LNCaP clone FGC (cell line): ENCODE results near the gene CAV1.

ENCODE experiments used
- DNase-seq: peaks from one replicate; pipeline ENCODE4 v3.0.0-alpha.2; 2011; ENCODE audit warnings: low read depth
- H3K4me3 ChIP-seq: 2 replicates; pipeline ENCODE4 v1.5.1; 2011; ENCODE audit warnings: mild to moderate bottlenecking, low read depth, low read length, control low read depth
- TF ChIP-seq, protein P1 (sequence below): IDR thresholded peaks from 2 replicates; pipeline ENCODE4 v1.5.1; 2012; ENCODE audit warnings: mild to moderate bottlenecking; ENCODE audit not compliant: control insufficient read depth, insufficient read depth; ENCODE audit errors: extremely low read depth

CAV1 gene

DNA sequence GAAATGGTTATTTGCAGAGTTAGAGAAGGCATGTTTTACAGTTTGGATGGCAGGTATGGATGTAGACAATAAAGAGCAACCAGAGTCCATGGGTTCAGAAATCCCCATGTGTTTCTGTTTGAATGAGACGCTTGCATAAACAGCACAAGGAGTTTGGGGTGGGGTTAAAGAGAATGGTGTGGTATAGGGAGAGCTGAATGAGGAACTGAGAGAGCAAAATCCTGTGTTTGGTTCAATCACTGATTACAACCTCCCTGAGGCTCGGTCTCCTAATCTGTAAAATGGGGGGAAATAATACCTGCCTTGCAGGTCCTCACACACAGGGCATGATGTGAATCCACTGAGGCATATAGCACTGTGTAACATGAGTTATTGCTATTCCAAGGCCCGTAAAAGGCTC, 23.7 kb downstream of the CAV1 start:
- TF ChIP-seq, protein P1, sequence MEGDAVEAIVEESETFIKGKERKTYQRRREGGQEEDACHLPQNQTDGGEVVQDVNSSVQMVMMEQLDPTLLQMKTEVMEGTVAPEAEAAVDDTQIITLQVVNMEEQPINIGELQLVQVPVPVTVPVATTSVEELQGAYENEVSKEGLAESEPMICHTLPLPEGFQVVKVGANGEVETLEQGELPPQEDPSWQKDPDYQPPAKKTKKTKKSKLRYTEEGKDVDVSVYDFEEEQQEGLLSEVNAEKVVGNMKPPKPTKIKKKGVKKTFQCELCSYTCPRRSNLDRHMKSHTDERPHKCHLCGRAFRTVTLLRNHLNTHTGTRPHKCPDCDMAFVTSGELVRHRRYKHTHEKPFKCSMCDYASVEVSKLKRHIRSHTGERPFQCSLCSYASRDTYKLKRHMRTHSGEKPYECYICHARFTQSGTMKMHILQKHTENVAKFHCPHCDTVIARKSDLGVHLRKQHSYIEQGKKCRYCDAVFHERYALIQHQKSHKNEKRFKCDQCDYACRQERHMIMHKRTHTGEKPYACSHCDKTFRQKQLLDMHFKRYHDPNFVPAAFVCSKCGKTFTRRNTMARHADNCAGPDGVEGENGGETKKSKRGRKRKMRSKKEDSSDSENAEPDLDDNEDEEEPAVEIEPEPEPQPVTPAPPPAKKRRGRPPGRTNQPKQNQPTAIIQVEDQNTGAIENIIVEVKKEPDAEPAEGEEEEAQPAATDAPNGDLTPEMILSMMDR: no peak
- no peak for DNase-seq
- no peak overlapping the region for H3K4me3 ChIP-seq

DNA sequence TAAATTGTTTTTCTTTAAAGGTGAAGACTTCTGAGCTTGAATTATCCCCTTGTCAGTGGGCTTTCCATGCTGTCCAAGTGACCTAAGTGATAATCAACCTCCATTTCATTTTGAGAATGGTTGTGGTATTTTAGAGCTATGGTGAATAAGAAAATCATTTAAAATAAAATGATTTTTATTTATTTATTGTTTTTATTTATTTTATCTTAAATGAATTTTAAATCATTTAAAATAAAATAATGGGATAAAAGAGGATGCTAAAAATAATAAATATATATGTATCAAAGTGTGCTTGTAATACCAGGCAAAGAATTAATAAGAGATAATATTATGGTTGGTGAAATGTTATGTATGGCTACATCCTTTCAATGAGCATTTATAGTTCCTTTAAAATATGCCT, 24.5 kb downstream of the CAV1 start:
- TF ChIP-seq, protein P1: no peak
- no peak overlapping the region for H3K4me3 ChIP-seq
- DNase-seq: no peak

DNA sequence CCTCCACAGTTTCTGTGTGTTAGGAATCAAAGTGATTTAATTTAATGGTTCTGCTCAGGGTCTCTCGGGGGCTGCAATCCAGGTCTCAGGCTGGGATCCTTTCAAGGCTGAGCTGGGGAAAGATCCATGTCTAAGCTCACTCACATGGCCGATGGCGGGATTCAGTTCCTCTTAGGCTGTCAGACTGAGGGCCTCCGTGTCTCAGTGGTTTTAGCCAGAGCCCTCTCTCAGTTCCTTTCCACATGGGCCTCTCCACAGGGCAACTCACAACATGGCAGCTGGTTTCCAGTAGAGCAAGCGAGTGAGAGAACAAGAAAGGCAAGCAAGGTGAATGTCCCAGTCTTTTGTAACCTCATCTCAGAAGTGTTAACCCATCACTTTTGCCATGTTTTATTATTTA, 26.9 kb downstream of the CAV1 start:
- H3K4me3 ChIP-seq: no peak overlapping the region
- DNase-seq: no peak
- TF ChIP-seq, protein P1: no peak

DNA sequence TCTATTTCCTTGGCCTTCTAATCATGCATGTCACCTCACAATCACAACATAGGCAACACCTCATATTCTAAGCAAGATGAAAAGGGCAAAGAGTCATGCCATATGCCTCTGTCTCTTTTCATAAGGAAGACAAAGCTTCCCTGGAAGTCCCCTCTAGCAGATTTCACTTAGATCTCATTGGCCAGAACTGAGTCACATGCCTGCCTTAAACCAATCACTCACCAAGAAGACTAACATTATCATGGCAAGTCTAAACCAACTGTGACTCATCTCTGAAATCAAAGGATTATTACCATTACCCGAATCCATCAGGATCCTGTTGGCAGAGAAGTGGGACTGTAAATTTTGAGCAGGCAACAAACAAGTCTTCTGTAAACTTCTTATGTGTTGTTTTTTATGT, 27.8 kb downstream of the CAV1 start:
- TF ChIP-seq, protein P1: no peak
- DNase-seq: no peak
- no peak overlapping the region for H3K4me3 ChIP-seq

DNA sequence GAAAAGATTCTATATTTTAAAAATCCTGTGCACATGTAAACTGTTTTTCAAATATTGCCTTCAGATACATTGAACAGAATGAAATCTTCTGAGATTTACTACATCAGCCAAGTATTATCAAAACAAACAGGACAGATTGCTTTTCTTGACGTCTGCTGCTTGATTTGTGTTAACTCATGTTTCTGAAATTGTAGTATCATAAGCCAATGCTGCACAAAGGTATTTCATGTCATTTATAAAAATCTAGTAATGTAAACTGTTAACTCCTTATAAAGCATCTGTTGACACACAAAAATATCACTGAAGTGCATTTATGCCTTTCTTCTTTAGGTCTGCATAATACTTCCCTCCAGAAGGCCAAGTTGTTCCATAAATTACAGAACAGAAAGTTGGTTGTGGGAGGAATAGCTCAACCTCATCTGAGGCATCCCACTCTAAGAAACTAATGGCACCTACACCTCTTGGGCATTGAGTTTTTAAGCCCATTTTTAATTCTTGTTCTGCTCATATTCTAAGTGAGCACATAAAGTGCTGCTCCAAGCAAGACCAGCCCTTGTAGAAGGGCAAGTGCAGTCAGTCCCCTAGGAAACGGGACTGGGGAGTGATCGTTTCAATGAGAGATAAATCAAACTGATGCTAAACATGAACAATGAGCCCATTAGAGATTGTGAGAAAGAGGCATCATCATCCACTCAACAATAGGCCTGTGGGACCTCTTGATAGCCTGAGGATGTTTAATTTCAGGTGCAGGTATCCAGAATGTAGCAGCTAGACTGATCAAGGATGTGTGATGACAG, 28.5 kb downstream of the CAV1 start:
- H3K4me3 ChIP-seq: no peak overlapping the region
- TF ChIP-seq, protein P1: no peak
- DNase-seq: no peak

DNA sequence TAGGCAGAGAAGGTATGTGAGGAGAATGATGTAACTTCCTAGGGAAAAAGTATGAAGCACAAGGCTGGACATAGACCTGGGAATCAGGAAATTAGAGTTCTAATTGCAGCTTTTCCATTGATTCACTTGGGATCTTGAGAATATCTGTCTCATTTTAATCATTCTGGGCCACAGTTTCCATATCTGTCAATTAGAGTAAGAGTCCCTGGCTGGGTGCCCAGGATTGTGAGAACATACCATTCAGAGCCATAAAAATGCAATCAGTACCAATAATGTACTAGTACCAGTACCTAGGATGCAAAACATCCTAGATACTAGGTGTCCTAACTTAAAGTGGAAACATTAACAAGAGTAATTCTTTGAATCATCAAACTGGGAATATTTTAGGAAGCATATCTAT, 29.6 kb downstream of the CAV1 start:
- H3K4me3 ChIP-seq: no peak overlapping the region
- DNase-seq: no peak
- TF ChIP-seq, protein P1: no peak

DNA sequence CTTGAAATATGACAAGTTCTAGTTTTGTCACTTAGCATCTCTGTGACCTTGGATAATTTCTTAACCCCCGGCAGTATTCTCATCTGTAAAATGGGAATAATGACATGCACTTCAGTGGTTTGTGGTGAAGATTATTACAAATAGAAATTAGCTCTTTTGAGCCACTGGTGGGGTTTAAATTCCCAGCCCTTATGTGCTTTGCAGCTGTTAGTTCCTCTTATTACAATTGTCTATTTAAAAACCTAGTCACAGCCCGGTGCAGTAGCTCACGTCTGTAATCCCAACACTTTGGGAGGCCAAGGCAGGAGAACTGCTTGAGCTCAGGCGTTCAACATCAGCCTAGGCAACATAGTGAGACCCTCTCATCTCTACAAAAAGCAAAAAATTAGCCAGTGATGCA, 30.1 kb downstream of the CAV1 start:
- no peak for DNase-seq
- TF ChIP-seq, protein P1: no peak
- no peak overlapping the region for H3K4me3 ChIP-seq
